Activated CD4-positive, alpha-beta T cell treated with anti-CD3 and anti-CD28 coated beads for 36 hours (primary cell): ENCODE measurements around the gene ANAPC13. TPM values are rescaled to one million over a fixed set of nuclear protein-coding genes. Genes with fewer than 3 reads are reported as not detected.
A peak's percentile ranks its signal among the peaks of the same experiment; 100 is the strongest.

Experiments
- ATAC-seq: fragments of 200-7000 bp; cut with Tn5 transposase; one replicate; pipeline ENCODE4 v1.10.0; 2021; ENCODE audit warnings: mild to moderate bottlenecking, moderate library complexity
- CTCF ChIA-PET: fragments of 350-600 bp; sonication (Branson Sonifier 250); formaldehyde crosslinking; loops from one replicate; lab custom pipeline; 2021; ENCODE audit warnings: antibody characterized with exemption; lab: Charles Lee
- POLR2A ChIA-PET: fragments of 350-600 bp; sonication (Branson Sonifier 250); formaldehyde crosslinking; loops from one replicate; lab custom pipeline; 2021; ENCODE audit warnings: antibody characterized with exemption, inconsistent platforms; lab: Charles Lee
- DNase-seq: peaks from one replicate; pipeline ENCODE4 v3.0.0-alpha.2; 2020
- H3K27ac Mint-ChIP-seq: one replicate; pipeline ENCODE4 v1.8.0; 2021; ENCODE audit warnings: mixed read lengths
- H3K27me3 Mint-ChIP-seq: one replicate; pipeline ENCODE4 v1.8.0; 2021; ENCODE audit warnings: mixed read lengths
- H3K36me3 Mint-ChIP-seq: one replicate; pipeline ENCODE4 v1.8.0; 2021; ENCODE audit warnings: low read depth, mixed read lengths
- H3K4me1 Mint-ChIP-seq: one replicate; pipeline ENCODE4 v1.8.0; 2021; ENCODE audit warnings: mixed read lengths
- H3K4me3 Mint-ChIP-seq: one replicate; pipeline ENCODE4 v1.8.0; 2021; ENCODE audit warnings: mild to moderate bottlenecking, moderate library complexity, mixed read lengths
- H3K9me3 Mint-ChIP-seq: one replicate; pipeline ENCODE4 v1.8.0; 2021; ENCODE audit warnings: low read depth, mixed read lengths
- intact Hi-C, 2 experiments: fragments of 100-400 bp; cut with DNase I in 1 of 2; cut with micrococcal nuclease in 1 of 2; formaldehyde crosslinking; loops; one replicate each; pipeline versions ENCODE4 v1.14.2 to v1.15.1; 2022 to 2024; cut with DNase I, micrococcal nuclease
- total RNA-seq, 2 experiments: library from RNA; stranded (reverse); gene quantifications; one replicate each; pipeline ENCODE4 v1.2.3, GENCODE V29; 2021

The ANAPC13 gene
- total RNA-seq, 2 experiments from 2014 or later: 35.9 to 39.7 TPM

DNA sequence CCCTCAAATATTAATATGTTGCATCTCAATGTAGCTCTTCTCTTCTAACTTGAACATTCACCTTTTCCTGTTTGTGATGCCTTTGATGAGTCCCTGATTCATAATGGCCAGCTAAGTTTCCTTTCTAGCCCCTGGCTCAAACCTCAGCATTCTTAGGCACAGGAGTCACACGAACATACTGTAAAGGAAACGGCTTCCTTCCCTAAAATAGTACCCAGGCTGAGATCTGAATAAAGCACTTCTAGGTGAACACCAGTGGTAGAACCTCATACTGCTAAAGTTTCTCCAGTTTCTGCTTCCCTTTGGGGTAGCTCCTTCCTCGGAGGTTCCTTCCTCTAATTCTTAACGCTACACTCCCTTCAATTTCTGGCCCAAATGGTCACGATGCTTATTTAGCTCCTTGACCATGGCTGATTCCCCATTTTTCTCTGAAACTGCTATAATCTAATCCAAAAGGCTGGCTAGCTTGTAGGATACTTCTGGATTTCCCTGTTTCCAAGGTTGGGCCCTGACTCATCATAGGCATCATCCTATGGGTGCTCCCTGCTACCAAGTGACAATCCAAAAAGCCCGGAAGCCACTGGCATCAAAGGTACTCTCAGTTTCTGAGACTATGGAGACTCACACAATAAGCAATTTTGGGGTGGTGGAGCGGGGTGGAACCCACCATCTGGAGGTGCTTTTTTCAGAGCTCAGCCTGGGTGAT is 2.4 kb downstream of the ANAPC13 start:
- Mint-ChIP-seq H3K27me3 (no peaks in the 10 kb centered on the region), H3K4me1 (peaks cover 38% of the 10 kb centered on the region), H3K4me3 (peak overlapping the region; percentile 92), H3K36me3 (peaks cover 43% of the 10 kb centered on the region), H3K27ac (peak overlapping the region; percentile 73), H3K9me3 (no peaks in the 10 kb centered on the region)
- intact Hi-C loops: loop anchor here in 1 of 2 experiments (10.0 kb wide), 1 partner anchor 999 kb away; no protein-coding TSS in a partner anchor
- POLR2A ChIA-PET: interaction anchor here (0.6 to 1.3 kb wide), 2 partner anchors 10 to 18 kb away, joined by 3 to 4 read pairs; no protein-coding TSS in a partner anchor
- no peak for ATAC-seq
- DNase-seq: no peak
- CTCF ChIA-PET: interaction anchor here (1.0 to 5.7 kb wide), 8 partner anchors 9 to 285 kb away, joined by 3 to 44 read pairs (median 6); no protein-coding TSS in a partner anchor

DNA sequence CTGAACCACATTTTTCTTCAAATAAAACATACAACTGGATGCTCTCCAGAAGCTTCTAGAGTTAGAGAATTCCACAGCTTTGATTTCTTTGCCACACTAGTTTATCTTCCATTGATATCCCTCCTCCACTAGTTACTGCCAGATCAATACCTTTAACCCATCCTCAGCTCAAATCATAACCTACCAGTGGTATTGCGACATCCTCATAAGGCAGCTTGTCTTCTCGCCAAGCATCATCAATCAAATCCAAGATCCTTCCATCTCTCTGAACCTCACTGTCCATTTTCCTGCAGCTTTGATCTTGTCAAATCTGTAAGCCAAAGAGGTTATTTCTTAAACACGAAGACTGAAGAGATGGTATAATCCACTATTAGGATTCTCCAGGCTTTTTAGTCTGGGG is 3.2 kb downstream of the ANAPC13 start:
- peak overlapping the region; percentile 73 for H3K27ac Mint-ChIP-seq
- ChIA-PET POLR2A (interaction anchor here (1.3 kb wide), 1 partner anchor 9 kb away, joined by 4 read pairs; no protein-coding TSS in a partner anchor), CTCF (interaction anchor here (0.8 to 5.7 kb wide), 12 partner anchors 9 to 311 kb away, joined by 3 to 44 read pairs (median 5); no protein-coding TSS in a partner anchor)
- ATAC-seq: no peak
- no peak for DNase-seq
- peaks cover 32% of the 10 kb centered on the region for H3K4me1 Mint-ChIP-seq
- intact Hi-C loops: loop anchor here in 1 of 2 experiments (10.0 kb wide), 1 partner anchor 998 kb away; no protein-coding TSS in a partner anchor
- H3K27me3 Mint-ChIP-seq: no peaks in the 10 kb centered on the region
- H3K9me3 Mint-ChIP-seq: no peaks in the 10 kb centered on the region
- H3K36me3 Mint-ChIP-seq: peaks cover 41% of the 10 kb centered on the region
- no peak overlapping the region for H3K4me3 Mint-ChIP-seq

DNA sequence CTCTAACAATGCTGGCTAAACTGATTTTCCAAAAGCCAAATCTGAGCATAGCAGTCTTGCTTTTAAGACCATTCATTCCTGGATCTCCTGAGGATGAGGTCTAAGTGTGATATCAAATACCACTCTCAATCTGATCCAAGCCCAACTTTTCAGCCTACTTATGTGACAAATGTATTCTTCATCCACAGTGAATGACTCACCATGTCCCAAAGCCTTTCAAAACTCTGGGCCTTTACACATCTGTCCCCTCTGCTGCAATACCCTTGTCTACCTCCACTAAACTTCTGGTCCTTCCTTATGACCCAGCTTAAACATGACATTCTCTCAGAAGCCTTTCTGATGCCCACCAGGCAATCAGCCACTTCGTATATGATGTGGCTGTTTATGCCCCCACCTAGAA is 4.6 kb downstream of the ANAPC13 start:
- POLR2A ChIA-PET: no interaction called here
- H3K9me3 Mint-ChIP-seq: no peaks in the 10 kb centered on the region
- intact Hi-C loops: loop anchor here in 1 of 2 experiments (10.0 kb wide), 1 partner anchor 996 kb away; no protein-coding TSS in a partner anchor

GRCh38 chr3:134480546-134480945 is 5.2 kb downstream of the ANAPC13 start:
- DNase-seq (no peak), ATAC-seq (no peak)
- intact Hi-C loops: loop anchor here in 1 of 2 experiments (10.0 kb wide), 1 partner anchor 996 kb away; no protein-coding TSS in a partner anchor
- no peaks in the 10 kb centered on the region for H3K9me3 Mint-ChIP-seq
- H3K27me3 Mint-ChIP-seq: no peaks in the 10 kb centered on the region
- H3K27ac Mint-ChIP-seq: no peak overlapping the region
- H3K4me3 Mint-ChIP-seq: no peak overlapping the region
- H3K36me3 Mint-ChIP-seq: peaks cover 50% of the 10 kb centered on the region
- ChIA-PET POLR2A (no interaction called here), CTCF (interaction anchor here (0.5 to 3.6 kb wide), 10 partner anchors 9 to 553 kb away, joined by 3 to 16 read pairs (median 3); no protein-coding TSS in a partner anchor)
- peaks cover 25% of the 10 kb centered on the region for H3K4me1 Mint-ChIP-seq

More for the DNA sequence above, 4.6 kb downstream of the ANAPC13 start:
- H3K36me3 Mint-ChIP-seq: peaks cover 50% of the 10 kb centered on the region
- DNase-seq (no peak), ATAC-seq (no peak)
- CTCF ChIA-PET: interaction anchor here (0.7 to 5.7 kb wide), 11 partner anchors 8 to 553 kb away, joined by 3 to 44 read pairs (median 7); no protein-coding TSS in a partner anchor
- no peaks in the 10 kb centered on the region for H3K27me3 Mint-ChIP-seq
- no peak overlapping the region for H3K4me3 Mint-ChIP-seq
- peaks cover 25% of the 10 kb centered on the region for H3K4me1 Mint-ChIP-seq
- H3K27ac Mint-ChIP-seq: peak overlapping the region; percentile 59

- ChIA-PET CTCF (interaction anchor here (1.1 to 4.4 kb wide), 11 partner anchors 7 to 279 kb away, joined by 3 to 19 read pairs (median 5); partner anchors contain the start of genes ANAPC13 and CEP63), POLR2A (no interaction called here)
- intact Hi-C loops: no loop called here
These were observed 7.8 kb downstream of the ANAPC13 start for GRCh38 chr3:134477938-134478337.

DNA sequence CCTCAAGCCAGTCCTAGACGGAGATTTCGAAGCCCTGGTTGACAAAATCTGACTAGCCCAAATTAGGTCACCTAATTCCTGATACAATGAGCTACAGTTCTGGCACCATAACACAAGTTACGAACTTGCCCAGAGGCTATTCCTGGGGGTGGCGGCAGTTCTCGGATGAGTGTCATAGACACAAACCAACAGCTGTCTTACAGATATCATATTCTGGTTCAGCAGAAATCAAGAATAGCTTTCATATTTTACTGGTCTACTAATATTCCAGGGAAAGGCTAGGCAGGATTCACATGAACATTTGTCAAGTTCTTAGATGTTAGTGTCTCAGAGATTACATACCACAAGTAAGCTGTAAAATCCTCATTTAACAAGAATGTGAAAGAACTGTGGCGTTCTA is 8.8 kb downstream of the ANAPC13 start:
- POLR2A ChIA-PET: no interaction called here
- H3K27ac Mint-ChIP-seq: no peak overlapping the region
- no peak for ATAC-seq
- DNase-seq: no peak
- H3K27me3 Mint-ChIP-seq: no peaks in the 10 kb centered on the region
- no peak overlapping the region for H3K4me3 Mint-ChIP-seq
- intact Hi-C loops: no loop called here
- H3K4me1 Mint-ChIP-seq: peaks cover 1% of the 10 kb centered on the region
- CTCF ChIA-PET: interaction anchor here (0.6 to 4.4 kb wide), 13 partner anchors 8 to 278 kb away, joined by 3 to 21 read pairs (median 7); partner anchors contain the start of genes ANAPC13 and CEP63
- peaks cover 33% of the 10 kb centered on the region for H3K36me3 Mint-ChIP-seq
- no peaks in the 10 kb centered on the region for H3K9me3 Mint-ChIP-seq

More at GRCh38 chr3:134477938-134478337, 7.8 kb downstream of the ANAPC13 start:
- H3K4me1 Mint-ChIP-seq: peaks cover 7% of the 10 kb centered on the region
- no peak overlapping the region for H3K4me3 Mint-ChIP-seq
- DNase-seq (no peak), ATAC-seq (no peak)
- peaks cover 39% of the 10 kb centered on the region for H3K36me3 Mint-ChIP-seq
- H3K9me3 Mint-ChIP-seq: no peaks in the 10 kb centered on the region
- H3K27ac Mint-ChIP-seq: no peak overlapping the region
- no peaks in the 10 kb centered on the region for H3K27me3 Mint-ChIP-seq

DNA sequence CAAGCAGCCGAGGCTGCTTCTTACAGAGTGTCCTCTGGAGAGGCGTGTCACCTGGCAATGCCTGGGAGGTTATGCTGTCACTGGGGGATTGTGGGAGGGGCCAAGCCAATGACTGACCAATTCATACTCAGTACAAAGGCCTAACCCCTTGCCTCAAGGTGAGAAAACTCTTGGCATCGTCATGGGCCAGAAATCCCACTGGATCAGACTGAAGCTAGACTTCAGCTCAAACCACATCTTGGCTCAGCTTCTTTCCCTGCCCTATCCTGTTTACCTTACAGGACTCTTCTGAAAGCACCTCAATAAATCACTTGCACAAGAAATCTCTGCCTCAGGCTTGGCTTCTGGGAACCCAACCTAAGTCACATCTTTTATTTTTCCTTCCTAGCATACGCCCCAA is 9.5 kb downstream of the ANAPC13 start:
- ChIA-PET POLR2A (no interaction called here), CTCF (interaction anchor here (0.6 to 4.6 kb wide), 9 partner anchors 9 to 277 kb away, joined by 3 to 67 read pairs (median 11); partner anchors contain the start of genes ANAPC13 and CEP63)
- no peak for ATAC-seq
- Mint-ChIP-seq H3K27ac (no peak overlapping the region), H3K27me3 (no peaks in the 10 kb centered on the region), H3K4me1 (peaks cover 1% of the 10 kb centered on the region), H3K4me3 (no peak overlapping the region), H3K36me3 (peaks cover 31% of the 10 kb centered on the region), H3K9me3 (no peaks in the 10 kb centered on the region)
- no peak for DNase-seq
- intact Hi-C loops: no loop called here

DNA sequence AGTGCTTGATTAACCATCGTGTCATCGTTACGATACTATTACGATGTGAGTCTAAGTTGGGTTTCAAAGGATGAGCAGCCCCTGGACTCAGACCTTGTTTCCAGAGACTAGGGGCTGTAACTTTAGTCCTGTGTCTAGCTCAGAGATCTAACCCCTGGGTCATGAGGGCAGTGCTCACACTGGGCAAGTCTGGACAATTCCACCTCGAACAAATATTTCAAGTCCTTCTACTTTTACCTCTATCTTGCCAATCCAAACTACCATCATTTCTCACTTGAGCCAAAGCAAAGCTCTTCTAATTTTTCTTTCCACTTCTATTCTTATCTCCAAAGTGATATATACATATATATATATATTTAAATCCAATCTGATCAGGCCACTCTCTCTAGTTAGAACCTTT is 10.8 kb downstream of the ANAPC13 start:
- no peak overlapping the region for H3K27ac Mint-ChIP-seq
- H3K27me3 Mint-ChIP-seq: no peaks in the 10 kb centered on the region
- DNase-seq: no peak
- intact Hi-C loops: loop anchor here (1.0 to 2.0 kb wide), 6 partner anchors 117 to 656 kb away; no protein-coding TSS in a partner anchor
- H3K4me1 Mint-ChIP-seq: no peaks in the 10 kb centered on the region
- CTCF ChIA-PET: interaction anchor here (0.6 to 4.8 kb wide), 13 partner anchors 8 to 302 kb away, joined by 3 to 67 read pairs (median 7); partner anchors contain the start of genes ANAPC13 and CEP63
- H3K9me3 Mint-ChIP-seq: no peaks in the 10 kb centered on the region
- no peak overlapping the region for H3K4me3 Mint-ChIP-seq
- POLR2A ChIA-PET: interaction anchor here (1.4 kb wide), 1 partner anchor 12 kb away, joined by 6 read pairs; no protein-coding TSS in a partner anchor
- peaks cover 19% of the 10 kb centered on the region for H3K36me3 Mint-ChIP-seq
- ATAC-seq: no peak

DNA sequence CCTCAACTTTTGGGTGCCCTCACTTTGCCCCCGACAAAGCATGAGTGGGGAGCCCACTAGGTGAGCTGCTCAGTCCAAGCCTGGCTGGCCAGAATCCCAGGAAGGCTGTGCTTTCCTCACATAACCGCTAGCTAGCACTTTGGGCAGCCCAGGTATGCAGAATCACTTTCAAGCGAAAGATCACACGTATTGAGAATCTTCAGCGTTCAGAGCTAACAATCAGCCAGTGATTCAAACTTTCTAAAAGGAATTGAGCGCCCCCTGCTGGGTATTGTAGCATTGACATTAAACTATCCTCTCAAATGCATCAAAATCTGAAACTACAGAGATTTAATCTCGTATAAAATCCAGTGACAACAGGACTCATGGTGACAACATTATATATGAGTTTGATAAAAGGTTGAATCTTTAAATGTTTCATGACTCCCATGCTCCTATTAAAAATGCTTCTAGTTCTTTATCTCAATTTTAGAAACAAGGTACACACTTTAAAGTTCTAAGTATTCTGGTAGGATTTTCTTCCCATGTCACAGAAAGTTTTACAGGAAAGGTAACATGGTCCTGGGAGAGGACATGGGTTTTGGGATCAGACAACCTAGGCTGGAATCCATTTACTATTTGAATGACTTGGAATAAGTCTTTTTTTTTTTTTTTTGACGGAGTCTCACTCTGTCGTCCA is 11.8 kb downstream of the ANAPC13 start:
- ATAC-seq: peak; percentile 78
- CTCF ChIA-PET: interaction anchor here (0.6 to 4.8 kb wide), 36 partner anchors 10 to 798 kb away, joined by 3 to 67 read pairs (median 4); partner anchors contain the start of genes AMOTL2, ANAPC13 and CEP63
- H3K4me3 Mint-ChIP-seq: no peak overlapping the region
- peak; percentile 88 for DNase-seq
- POLR2A ChIA-PET: interaction anchor here (0.7 to 1.4 kb wide), 2 partner anchors 9 to 12 kb away, joined by 4 to 6 read pairs; no protein-coding TSS in a partner anchor
- H3K4me1 Mint-ChIP-seq: no peaks in the 10 kb centered on the region
- no peaks in the 10 kb centered on the region for H3K27me3 Mint-ChIP-seq
- intact Hi-C loops: loop anchor here (1.0 to 2.0 kb wide), 6 partner anchors 116 to 655 kb away; no protein-coding TSS in a partner anchor
- peaks cover 16% of the 10 kb centered on the region for H3K36me3 Mint-ChIP-seq
- H3K9me3 Mint-ChIP-seq: no peaks in the 10 kb centered on the region
- no peak overlapping the region for H3K27ac Mint-ChIP-seq

DNA sequence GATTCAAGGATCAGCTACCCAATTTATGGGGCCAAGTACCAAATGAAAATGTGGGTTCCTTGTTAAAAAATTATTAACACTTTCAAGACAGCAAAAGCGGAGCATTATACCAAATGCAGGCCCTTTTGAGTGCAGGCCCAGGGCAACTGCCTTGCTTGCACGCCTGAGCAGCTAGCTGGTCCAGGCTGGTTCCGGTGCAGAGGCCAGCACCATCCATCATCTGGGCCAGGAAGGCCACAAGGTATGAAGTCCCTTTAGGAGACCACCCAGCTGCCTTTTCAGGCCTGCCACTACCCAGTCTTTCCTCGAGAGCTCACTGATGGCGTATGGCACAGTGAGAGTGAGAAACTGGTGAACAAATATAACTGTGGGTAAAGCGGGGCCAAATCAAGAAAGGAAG is 13.0 kb downstream of the ANAPC13 start:
- Mint-ChIP-seq H3K9me3 (no peaks in the 10 kb centered on the region), H3K4me3 (no peak overlapping the region), H3K27ac (no peak overlapping the region), H3K27me3 (no peaks in the 10 kb centered on the region), H3K36me3 (peaks cover 12% of the 10 kb centered on the region), H3K4me1 (no peaks in the 10 kb centered on the region)
- intact Hi-C loops: no loop called here
- POLR2A ChIA-PET: no interaction called here
- CTCF ChIA-PET: interaction anchor here (0.6 to 4.8 kb wide), 17 partner anchors 11 to 669 kb away, joined by 3 to 67 read pairs (median 5); partner anchors contain the start of genes AMOTL2, ANAPC13 and CEP63
- ATAC-seq: no peak
- no peak for DNase-seq
